CD8-positive, alpha-beta memory T cell (primary cell): ENCODE measurements around the gene LCOR. TPM values are rescaled to one million over a fixed set of nuclear protein-coding genes. Genes with fewer than 3 reads are reported as not detected.

ENCODE experiments used
- CTCF ChIA-PET: fragments of 350-600 bp; sonication (Branson Sonifier 250); formaldehyde crosslinking; loops from one replicate; lab custom pipeline; 2021; ENCODE audit warnings: antibody characterized with exemption; lab: Charles Lee
- POLR2A ChIA-PET: fragments of 350-600 bp; sonication (Branson Sonifier 250); formaldehyde crosslinking; loops from one replicate; lab custom pipeline; 2021; ENCODE audit warnings: antibody characterized with exemption; lab: Charles Lee
- DNase-seq, 5 donors: peaks; one replicate each; pipeline versions ENCODE4 v3.0.0 to v3.0.0-alpha.2; 2020 to 2022; ENCODE audit warnings: mixed read lengths in 1 of 5
- H3K27ac ChIP-seq: one replicate; pipeline ENCODE4 v1.7.0; 2013; ENCODE audit warnings: low read depth, mild to moderate bottlenecking, low read length, moderate library complexity
- H3K27me3 ChIP-seq: 2 replicates; pipeline ENCODE4 v1.7.0; 2013; ENCODE audit warnings: low read length, mild to moderate bottlenecking; ENCODE audit not compliant: insufficient read depth, poor library complexity, severe bottlenecking
- H3K36me3 ChIP-seq: 2 replicates; pipeline ENCODE4 v1.7.0; 2013; ENCODE audit warnings: mild to moderate bottlenecking, low read length, moderate library complexity; ENCODE audit not compliant: insufficient read depth
- H3K4me1 ChIP-seq: 2 replicates; pipeline ENCODE4 v1.7.0; 2013; ENCODE audit warnings: mild to moderate bottlenecking, low read length, moderate library complexity; ENCODE audit not compliant: insufficient read depth
- H3K4me3 ChIP-seq: 2 replicates; pipeline ENCODE4 v1.7.0; 2013; ENCODE audit warnings: mild to moderate bottlenecking, low read length
- H3K9me3 ChIP-seq: 2 replicates; pipeline ENCODE4 v1.7.0; 2013; ENCODE audit warnings: mild to moderate bottlenecking, low read length
- H3K27ac Mint-ChIP-seq, 8 donors: one replicate each; pipeline ENCODE4 v1.8.0; 2020 to 2021; ENCODE audit warnings: mixed read lengths in 8 of 8, mild to moderate bottlenecking in 6 of 8, inconsistent platforms in 3 of 8, moderate library complexity in 3 of 8
- H3K27me3 Mint-ChIP-seq, 2 donors: one replicate each; pipeline ENCODE4 v1.8.0; 2020 to 2021; ENCODE audit warnings: mixed read lengths in 2 of 2, mild to moderate bottlenecking in 1 of 2, moderate library complexity in 1 of 2
- H3K36me3 Mint-ChIP-seq, 3 donors: one replicate each; pipeline ENCODE4 v1.8.0; 2020 to 2021; ENCODE audit warnings: mixed read lengths in 3 of 3, inconsistent platforms in 1 of 3, mild to moderate bottlenecking in 1 of 3
- H3K4me1 Mint-ChIP-seq, 3 donors: one replicate each; pipeline ENCODE4 v1.8.0; 2020 to 2021; ENCODE audit warnings: mixed read lengths in 3 of 3, inconsistent platforms in 1 of 3, mild to moderate bottlenecking in 1 of 3
- H3K4me3 Mint-ChIP-seq, 7 donors: one replicate each; pipeline ENCODE4 v1.8.0; 2020 to 2021; ENCODE audit warnings: mixed read lengths in 7 of 7, mild to moderate bottlenecking in 6 of 7, moderate library complexity in 4 of 7, inconsistent platforms in 2 of 7
- H3K9me3 Mint-ChIP-seq, 5 donors: one replicate each; pipeline ENCODE4 v1.8.0; 2020 to 2022; ENCODE audit warnings: mixed read lengths in 5 of 5, mild to moderate bottlenecking in 3 of 5, moderate library complexity in 2 of 5, inconsistent platforms in 1 of 5
- polyA plus RNA-seq: library from polyadenylated mRNA; unstranded; fragments of 300-500 nt; fragmentation: Illumina TruSeq; gene quantifications from one replicate; pipeline ENCODE4 v1.2.3, GENCODE V29; 2021
- total RNA-seq, 2 experiments: library from RNA; stranded (reverse); gene quantifications; one replicate each; pipeline ENCODE4 v1.2.3, GENCODE V29; 2021

The LCOR gene
- total and polyA plus RNA-seq, 3 experiments from 2014 or later = 20.3 to 26.1 (median 20.8) TPM

DNA sequence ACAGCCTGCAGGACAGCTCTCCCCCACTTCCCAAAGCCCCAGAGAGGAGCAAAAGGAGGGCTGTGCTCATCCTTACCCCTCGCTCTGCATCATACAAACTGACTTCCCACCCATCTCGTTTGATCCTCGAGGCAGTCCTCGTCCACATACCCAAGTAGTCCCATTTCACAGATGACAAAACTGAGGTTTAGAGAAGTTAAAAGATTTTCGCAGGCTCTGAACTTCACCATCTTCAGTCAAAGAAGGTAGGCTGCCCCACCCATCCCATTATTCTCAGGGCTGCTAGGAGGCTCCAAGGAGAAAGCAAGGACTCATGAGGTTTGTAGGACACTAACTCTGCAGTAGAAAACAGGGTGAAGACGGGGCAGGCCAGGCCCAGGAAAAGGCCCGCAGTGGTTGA lies 206.6 kb downstream of the LCOR start:
- H3K36me3 Mint-ChIP-seq = no peaks in the 10 kb centered on the region
- peaks cover 7 to 17% (median 10%) of the 10 kb centered on the region in 3 donors for H3K4me1 Mint-ChIP-seq
- peak overlapping the region in 1 of 7 donors; percentile 38 for H3K4me3 Mint-ChIP-seq
- ChIA-PET CTCF (interaction anchor here (1.0 to 5.4 kb wide), 10 partner anchors 9 to 172 kb away, joined by 3 to 35 read pairs (median 5); no protein-coding TSS in a partner anchor), POLR2A (no interaction called here)
- H3K27ac Mint-ChIP-seq = peak overlapping the region in 1 of 8 donors; percentile 51
- no peak overlapping the region for H3K4me3 ChIP-seq
- H3K27me3 ChIP-seq = no peaks in the 10 kb centered on the region
- no peaks in the 10 kb centered on the region for H3K36me3 ChIP-seq
- H3K27ac ChIP-seq = no peak overlapping the region
- DNase-seq = no peak
- H3K4me1 ChIP-seq = no peaks in the 10 kb centered on the region
- no peaks in the 10 kb centered on the region for H3K9me3 ChIP-seq
- H3K9me3 Mint-ChIP-seq = no peaks in the 10 kb centered on the region
- H3K27me3 Mint-ChIP-seq = peaks cover 6 to 14% of the 10 kb centered on the region in 2 donors

DNA sequence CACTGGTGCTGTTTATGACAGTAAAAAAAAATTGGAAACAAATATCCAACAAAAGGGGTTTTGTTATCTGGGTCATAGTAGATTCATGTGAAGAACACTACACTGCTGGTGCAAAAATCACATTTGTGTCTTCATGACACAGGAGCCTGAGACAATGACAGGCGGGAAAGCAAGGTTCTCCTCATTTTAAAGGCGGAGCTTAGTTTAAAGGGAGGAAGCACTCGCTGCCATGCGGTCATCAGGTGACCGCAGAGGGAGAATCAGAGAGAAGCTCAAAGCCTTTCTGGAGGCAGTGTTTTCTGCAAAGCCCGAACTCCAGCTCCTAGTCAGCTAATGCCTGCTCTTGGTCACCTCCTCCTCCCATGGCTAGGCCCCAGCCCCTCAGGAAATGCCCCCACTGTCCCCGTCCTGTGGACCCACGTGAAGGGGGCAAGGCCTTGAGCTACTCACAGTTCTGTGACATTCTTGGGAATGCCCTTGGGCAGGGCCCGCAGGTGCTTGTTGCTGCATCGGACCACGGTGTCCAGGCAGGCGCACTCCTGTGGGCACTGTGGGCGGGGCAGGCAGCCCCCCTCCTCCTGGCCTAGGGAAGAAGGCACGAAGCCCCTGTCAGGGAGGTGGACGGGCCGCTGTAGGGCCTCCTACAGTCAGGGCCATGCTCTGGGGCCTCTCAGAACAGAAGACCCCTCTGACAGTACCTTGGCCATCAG lies 207.6 kb downstream of the LCOR start:
- H3K4me3 ChIP-seq = no peak overlapping the region
- no peaks in the 10 kb centered on the region for H3K4me1 ChIP-seq
- Mint-ChIP-seq H3K9me3 (no peaks in the 10 kb centered on the region), H3K27me3 (peaks cover 5 to 14% of the 10 kb centered on the region in 2 donors), H3K27ac (no peak overlapping the region), H3K4me3 (no peak overlapping the region), H3K4me1 (peaks cover 7 to 17% (median 10%) of the 10 kb centered on the region in 3 donors), H3K36me3 (no peaks in the 10 kb centered on the region)
- ChIA-PET CTCF (interaction anchor here (1.2 to 5.4 kb wide), 4 partner anchors 15 to 171 kb away, joined by 4 to 35 read pairs (median 17); no protein-coding TSS in a partner anchor), POLR2A (no interaction called here)
- no peak overlapping the region for H3K27ac ChIP-seq
- H3K36me3 ChIP-seq = no peaks in the 10 kb centered on the region
- no peaks in the 10 kb centered on the region for H3K27me3 ChIP-seq
- DNase-seq = no peak
- H3K9me3 ChIP-seq = no peaks in the 10 kb centered on the region

DNA sequence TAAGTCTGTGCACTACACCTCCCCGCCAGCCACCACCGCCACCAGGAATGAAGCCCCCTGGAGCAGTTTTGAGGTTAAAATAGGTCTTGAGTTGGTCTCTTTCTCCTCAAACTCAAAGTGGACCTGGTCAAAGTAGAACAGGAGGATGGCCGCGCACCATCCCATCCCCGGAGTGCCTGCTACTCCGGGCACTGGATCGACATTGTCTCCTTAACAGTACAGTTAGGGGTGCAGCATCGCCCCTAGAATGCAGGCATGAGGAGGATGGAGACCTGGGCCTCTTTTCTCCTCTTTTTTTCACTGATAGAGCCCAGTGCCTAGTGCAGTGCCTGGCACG lies 208.1 kb downstream of the LCOR start:
- Histone ChIP-seq H3K9me3 (no peaks in the 10 kb centered on the region), H3K4me1 (no peaks in the 10 kb centered on the region), H3K4me3 (no peak overlapping the region), H3K27ac (no peak overlapping the region), H3K36me3 (no peaks in the 10 kb centered on the region), H3K27me3 (no peaks in the 10 kb centered on the region)
- Mint-ChIP-seq H3K36me3 (no peaks in the 10 kb centered on the region), H3K4me1 (peaks cover 7 to 17% (median 10%) of the 10 kb centered on the region in 3 donors), H3K27ac (no peak overlapping the region), H3K27me3 (peaks cover 2 to 11% of the 10 kb centered on the region in 2 donors), H3K9me3 (no peaks in the 10 kb centered on the region), H3K4me3 (no peak overlapping the region)
- no peak for DNase-seq
- POLR2A ChIA-PET = no interaction called here
- CTCF ChIA-PET = interaction anchor here (1.6 to 3.5 kb wide), 2 partner anchors 33 to 170 kb away, joined by 4 to 35 read pairs; no protein-coding TSS in a partner anchor

DNA sequence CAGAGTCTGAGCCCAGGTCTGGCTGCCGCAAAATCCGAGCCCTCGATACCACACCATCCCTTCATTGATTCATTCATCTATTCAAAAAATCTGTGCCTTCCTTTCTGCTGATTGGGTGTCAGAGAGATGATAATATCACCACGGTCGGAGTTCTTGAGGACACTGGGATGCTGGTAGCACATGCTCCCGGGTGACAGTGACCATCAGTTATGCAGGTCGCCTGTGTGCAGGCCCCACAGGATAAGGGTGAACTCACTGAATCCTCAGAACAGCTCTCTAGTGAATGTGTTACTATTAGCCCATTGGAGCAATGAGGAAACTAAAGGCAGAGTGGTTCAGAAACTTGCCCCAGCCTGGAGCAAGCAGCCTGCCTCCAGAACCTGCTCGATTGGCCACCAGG lies 208.6 kb downstream of the LCOR start:
- no peak overlapping the region for H3K4me3 ChIP-seq
- Mint-ChIP-seq H3K27ac (no peak overlapping the region), H3K9me3 (no peaks in the 10 kb centered on the region), H3K36me3 (no peaks in the 10 kb centered on the region), H3K4me1 (peaks cover 7 to 17% (median 10%) of the 10 kb centered on the region in 3 donors), H3K27me3 (peaks cover 1 to 6% of the 10 kb centered on the region in 2 donors), H3K4me3 (no peak overlapping the region)
- no peaks in the 10 kb centered on the region for H3K27me3 ChIP-seq
- ChIA-PET CTCF (no interaction called here), POLR2A (no interaction called here)
- DNase-seq = no peak
- no peak overlapping the region for H3K27ac ChIP-seq
- no peaks in the 10 kb centered on the region for H3K36me3 ChIP-seq
- no peaks in the 10 kb centered on the region for H3K9me3 ChIP-seq
- no peaks in the 10 kb centered on the region for H3K4me1 ChIP-seq

DNA sequence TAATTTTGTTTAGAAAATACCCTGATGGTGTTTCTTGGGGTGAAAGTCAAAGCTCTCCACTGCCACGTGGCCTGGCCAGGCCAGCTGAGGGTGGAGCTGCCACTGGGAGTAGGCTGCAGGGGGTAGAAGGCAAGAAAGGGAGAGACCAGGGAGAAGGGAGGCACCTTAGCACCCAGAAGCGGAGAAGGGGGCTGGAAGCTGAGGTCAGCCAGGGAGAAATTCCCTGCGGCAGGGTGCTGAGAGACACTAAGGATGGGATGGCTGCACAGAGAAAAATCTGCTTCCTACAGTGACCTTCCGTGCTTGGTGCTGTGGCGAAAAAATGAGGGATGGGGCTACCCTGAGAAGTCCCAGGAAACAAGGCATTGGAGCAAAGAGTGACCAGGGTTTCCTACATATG lies 210.0 kb downstream of the LCOR start:
- DNase-seq = no peak
- Mint-ChIP-seq H3K27me3 (peaks cover 0 to 4% of the 10 kb centered on the region in 2 donors), H3K36me3 (no peaks in the 10 kb centered on the region), H3K9me3 (no peaks in the 10 kb centered on the region), H3K27ac (no peak overlapping the region), H3K4me1 (peaks cover 7 to 12% (median 7%) of the 10 kb centered on the region in 3 donors), H3K4me3 (no peak overlapping the region)
- H3K27me3 ChIP-seq = no peaks in the 10 kb centered on the region
- no peaks in the 10 kb centered on the region for H3K4me1 ChIP-seq
- H3K36me3 ChIP-seq = no peaks in the 10 kb centered on the region
- no peak overlapping the region for H3K4me3 ChIP-seq
- CTCF ChIA-PET = no interaction called here
- H3K27ac ChIP-seq = no peak overlapping the region
- POLR2A ChIA-PET = no interaction called here
- H3K9me3 ChIP-seq = no peaks in the 10 kb centered on the region

DNA sequence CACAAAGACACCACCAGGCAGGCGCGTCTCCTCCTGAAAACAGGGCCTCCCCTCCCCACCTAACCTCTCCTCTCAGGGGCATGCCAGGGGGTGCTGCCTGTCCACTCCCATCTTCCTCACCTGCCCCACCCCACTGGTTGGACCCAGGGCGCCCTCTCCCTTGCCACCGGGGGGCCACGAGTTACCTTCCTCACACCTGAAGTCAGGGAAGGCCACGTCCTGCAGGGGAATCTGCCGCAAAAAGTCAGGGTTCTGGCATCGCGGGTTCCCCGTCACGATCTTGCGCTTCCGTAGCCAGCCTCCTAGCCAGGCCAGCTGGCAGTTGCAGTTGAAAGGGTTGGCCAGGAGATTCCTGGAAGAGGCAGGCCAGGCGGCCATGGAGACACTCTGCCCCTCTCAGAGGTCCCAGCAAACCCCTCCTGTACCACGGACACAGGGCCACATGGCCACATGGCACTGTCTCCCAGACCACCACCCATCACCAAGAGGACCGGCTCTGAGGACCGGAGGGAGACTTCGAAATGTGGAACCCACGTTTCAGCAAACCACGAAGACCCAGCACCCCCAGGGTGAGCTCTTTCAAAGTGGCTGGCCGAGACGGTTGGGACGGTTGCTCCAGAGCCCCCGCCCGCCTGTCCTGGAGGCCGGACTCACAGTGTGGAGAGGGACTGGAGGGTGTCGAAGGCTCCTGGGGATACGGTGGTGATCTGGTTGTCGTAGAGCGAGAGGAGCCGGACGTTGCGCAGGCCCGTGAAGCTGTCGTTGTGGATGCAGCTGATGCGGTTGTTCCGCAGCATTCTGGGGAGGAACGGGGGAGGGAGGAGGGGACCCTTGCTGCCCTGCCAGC lies 210.8 kb downstream of the LCOR start:
- POLR2A ChIA-PET = no interaction called here
- no peak for DNase-seq
- CTCF ChIA-PET = interaction anchor here (1.0 kb wide), 1 partner anchor 168 kb away, joined by 3 read pairs; no protein-coding TSS in a partner anchor
- Mint-ChIP-seq H3K27ac (no peak overlapping the region), H3K9me3 (no peaks in the 10 kb centered on the region), H3K27me3 (peaks cover 0 to 6% of the 10 kb centered on the region in 2 donors), H3K36me3 (no peaks in the 10 kb centered on the region), H3K4me1 (peaks cover 0 to 4% (median 3%) of the 10 kb centered on the region in 3 donors), H3K4me3 (no peak overlapping the region)
- no peaks in the 10 kb centered on the region for H3K36me3 ChIP-seq
- H3K27ac ChIP-seq = no peak overlapping the region
- H3K9me3 ChIP-seq = no peaks in the 10 kb centered on the region
- H3K4me3 ChIP-seq = no peak overlapping the region
- H3K27me3 ChIP-seq = no peaks in the 10 kb centered on the region
- H3K4me1 ChIP-seq = no peaks in the 10 kb centered on the region

DNA sequence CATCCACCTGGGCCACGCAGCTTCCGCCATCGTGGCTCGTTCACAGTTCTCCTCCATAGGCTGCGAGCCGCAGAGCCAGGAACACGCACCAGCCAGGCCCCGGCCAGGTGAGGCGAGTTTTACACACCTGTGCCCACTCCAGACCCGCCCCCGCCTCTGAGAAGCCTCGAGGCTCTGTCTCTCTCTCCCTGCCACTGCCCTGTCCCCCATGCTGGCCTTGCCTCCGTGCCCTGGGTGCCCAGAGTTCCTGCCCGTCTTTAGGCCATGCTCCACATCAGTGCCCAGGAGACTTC lies 211.4 kb downstream of the LCOR start:
- Histone ChIP-seq H3K4me1 (no peaks in the 10 kb centered on the region), H3K36me3 (no peaks in the 10 kb centered on the region), H3K27ac (no peak overlapping the region), H3K9me3 (no peaks in the 10 kb centered on the region), H3K4me3 (no peak overlapping the region), H3K27me3 (no peaks in the 10 kb centered on the region)
- ChIA-PET CTCF (interaction anchor here (0.5 to 1.0 kb wide), 2 partner anchors 167 to 217 kb away, joined by 3 read pairs; no protein-coding TSS in a partner anchor), POLR2A (no interaction called here)
- no peaks in the 10 kb centered on the region for H3K36me3 Mint-ChIP-seq
- DNase-seq = no peak
- no peak overlapping the region for H3K4me3 Mint-ChIP-seq
- no peaks in the 10 kb centered on the region for H3K4me1 Mint-ChIP-seq
- H3K27me3 Mint-ChIP-seq = peaks cover 0 to 8% of the 10 kb centered on the region in 2 donors
- no peaks in the 10 kb centered on the region for H3K9me3 Mint-ChIP-seq
- no peak overlapping the region for H3K27ac Mint-ChIP-seq
